AG04449 (cell line): Measurements from ENCODE around the gene F10.

ENCODE experiments used
- CTCF ChIA-PET: fragments of 350-600 bp; formaldehyde crosslinking; extraction: SDS; loops from one replicate; lab custom pipeline; 2021; ENCODE audit warnings: antibody characterized with exemption; lab: Yijun Ruan, JAX
- POLR2A ChIA-PET: fragments of 400-600, 350-600 bp; formaldehyde crosslinking; extraction: SDS; loops from one replicate; lab custom pipeline; 2020; ENCODE audit warnings: antibody characterized with exemption, inconsistent platforms; lab: Yijun Ruan, JAX
- DNase-seq: peaks from one replicate; pipeline ENCODE4 v3.0.0-alpha.2; 2010; ENCODE audit warnings: low read depth, low spot score
- H3K4me3 ChIP-seq: 2 replicates; pipeline ENCODE4 v1.5.1; 2011; ENCODE audit warnings: low read depth, mild to moderate bottlenecking, control low read depth, low read length
- TF ChIP-seq, protein P1 (sequence below): IDR thresholded peaks from one replicate; pipeline ENCODE4 v1.5.1; 2011; ENCODE audit warnings: mild to moderate bottlenecking, moderate library complexity, low read length, control low read depth, inconsistent platforms; ENCODE audit not compliant: insufficient read depth; ENCODE audit errors: missing control alignments

F10 gene

DNA sequence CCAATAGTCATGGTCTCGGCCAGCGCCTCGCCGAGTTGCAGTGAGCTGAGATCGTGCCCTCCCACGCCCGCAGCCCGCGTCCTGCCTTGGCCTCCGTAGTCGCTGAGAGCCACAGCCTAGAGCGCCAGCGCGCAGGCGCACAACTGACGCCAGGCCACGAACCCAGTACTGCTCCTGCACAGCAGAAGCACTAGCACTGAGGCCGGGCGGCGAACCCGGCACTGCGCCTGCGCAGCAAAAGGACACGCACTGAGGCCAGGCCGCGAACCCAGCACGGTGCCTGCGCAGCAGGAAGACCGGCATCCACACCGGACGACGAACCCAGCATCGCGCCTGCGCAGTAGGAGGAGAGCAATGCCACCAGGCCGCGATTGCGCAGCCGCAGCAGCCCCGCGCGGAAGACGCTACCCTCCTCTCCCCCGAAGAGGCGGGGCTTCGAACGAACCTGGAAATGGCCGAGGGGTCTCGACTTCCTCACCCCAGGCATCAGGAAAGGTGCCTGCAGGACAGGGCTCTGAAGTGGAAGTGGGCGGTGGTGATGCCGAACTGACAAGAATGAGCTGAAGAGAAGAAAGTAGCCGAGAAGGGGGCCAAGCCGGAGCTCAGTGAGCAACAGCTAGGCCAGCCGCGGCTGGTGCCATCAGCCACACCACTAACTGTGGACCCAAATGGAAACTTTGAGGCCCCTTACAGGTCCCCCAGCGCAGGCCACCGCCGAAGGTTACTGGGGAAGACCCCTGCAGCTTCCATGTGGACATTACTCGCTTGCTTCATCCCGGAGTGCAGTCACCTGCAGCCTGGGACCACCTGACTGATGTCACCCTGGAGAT, 7.5 kb downstream of the F10 start:
- CTCF ChIA-PET = interaction anchor here (0.8 kb wide), 1 partner anchor 17 kb away, joined by 4 read pairs; no protein-coding TSS in a partner anchor
- DNase-seq = no peak
- peak overlapping the region; percentile 24 for H3K4me3 ChIP-seq
- TF ChIP-seq, protein P1, sequence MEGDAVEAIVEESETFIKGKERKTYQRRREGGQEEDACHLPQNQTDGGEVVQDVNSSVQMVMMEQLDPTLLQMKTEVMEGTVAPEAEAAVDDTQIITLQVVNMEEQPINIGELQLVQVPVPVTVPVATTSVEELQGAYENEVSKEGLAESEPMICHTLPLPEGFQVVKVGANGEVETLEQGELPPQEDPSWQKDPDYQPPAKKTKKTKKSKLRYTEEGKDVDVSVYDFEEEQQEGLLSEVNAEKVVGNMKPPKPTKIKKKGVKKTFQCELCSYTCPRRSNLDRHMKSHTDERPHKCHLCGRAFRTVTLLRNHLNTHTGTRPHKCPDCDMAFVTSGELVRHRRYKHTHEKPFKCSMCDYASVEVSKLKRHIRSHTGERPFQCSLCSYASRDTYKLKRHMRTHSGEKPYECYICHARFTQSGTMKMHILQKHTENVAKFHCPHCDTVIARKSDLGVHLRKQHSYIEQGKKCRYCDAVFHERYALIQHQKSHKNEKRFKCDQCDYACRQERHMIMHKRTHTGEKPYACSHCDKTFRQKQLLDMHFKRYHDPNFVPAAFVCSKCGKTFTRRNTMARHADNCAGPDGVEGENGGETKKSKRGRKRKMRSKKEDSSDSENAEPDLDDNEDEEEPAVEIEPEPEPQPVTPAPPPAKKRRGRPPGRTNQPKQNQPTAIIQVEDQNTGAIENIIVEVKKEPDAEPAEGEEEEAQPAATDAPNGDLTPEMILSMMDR = no peak
- POLR2A ChIA-PET = no interaction called here

DNA sequence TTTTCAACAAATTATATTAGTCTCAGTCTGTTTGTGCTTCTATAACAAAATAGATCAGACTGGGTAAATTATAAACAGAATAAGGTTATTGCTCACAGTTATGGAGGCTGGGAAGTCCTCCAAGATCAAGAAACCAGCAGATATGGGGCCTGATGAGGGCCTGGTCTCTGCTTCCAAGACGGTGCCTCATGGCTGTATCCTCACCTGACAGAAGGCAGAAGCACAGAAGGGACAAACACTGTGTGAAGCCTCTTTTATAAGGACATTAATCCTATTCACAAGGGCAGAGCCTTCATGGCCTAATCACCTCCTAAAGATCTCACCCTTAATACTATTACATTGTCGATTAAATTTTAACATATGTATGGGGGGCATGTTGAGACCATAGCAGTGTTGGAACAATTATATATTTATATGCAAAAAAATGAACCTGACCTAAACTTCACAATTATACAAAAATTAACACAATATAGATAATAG, 12.7 kb downstream of the F10 start:
- no peak for DNase-seq
- POLR2A ChIA-PET = no interaction called here
- CTCF ChIA-PET = no interaction called here
- TF ChIP-seq, protein P1 = no peak
- no peak overlapping the region for H3K4me3 ChIP-seq

DNA sequence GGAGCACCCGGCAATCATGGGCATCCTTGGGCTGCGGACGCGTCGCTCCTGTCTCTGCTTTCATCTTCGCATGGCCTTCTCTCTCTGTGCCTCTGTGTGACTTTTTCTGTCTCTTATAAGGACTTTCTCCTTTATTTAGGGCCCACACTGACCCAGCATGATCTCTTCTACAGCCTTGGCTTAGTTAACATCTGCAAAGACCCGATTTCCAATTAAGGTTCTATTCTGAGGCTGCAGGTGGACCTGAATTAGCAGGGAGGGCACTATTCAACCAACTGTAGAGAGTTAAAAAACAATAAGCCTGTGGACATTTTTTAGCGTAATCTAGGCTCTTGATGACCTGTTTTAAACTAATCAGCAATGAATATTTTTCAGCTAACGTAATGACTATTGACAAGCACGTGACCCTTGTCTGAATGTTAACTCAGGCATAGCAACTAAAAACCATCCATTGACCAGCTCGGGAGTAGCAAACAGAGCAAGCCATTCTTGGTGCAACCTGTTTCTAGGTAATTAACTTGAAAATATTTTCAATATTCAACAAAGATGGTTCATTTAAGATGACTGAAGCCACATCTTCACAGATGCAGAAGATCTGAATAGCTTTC, 15.2 kb downstream of the F10 start:
- ChIA-PET CTCF (no interaction called here), POLR2A (no interaction called here)
- TF ChIP-seq, protein P1 = no peak
- no peak for DNase-seq
- H3K4me3 ChIP-seq = no peak overlapping the region

DNA sequence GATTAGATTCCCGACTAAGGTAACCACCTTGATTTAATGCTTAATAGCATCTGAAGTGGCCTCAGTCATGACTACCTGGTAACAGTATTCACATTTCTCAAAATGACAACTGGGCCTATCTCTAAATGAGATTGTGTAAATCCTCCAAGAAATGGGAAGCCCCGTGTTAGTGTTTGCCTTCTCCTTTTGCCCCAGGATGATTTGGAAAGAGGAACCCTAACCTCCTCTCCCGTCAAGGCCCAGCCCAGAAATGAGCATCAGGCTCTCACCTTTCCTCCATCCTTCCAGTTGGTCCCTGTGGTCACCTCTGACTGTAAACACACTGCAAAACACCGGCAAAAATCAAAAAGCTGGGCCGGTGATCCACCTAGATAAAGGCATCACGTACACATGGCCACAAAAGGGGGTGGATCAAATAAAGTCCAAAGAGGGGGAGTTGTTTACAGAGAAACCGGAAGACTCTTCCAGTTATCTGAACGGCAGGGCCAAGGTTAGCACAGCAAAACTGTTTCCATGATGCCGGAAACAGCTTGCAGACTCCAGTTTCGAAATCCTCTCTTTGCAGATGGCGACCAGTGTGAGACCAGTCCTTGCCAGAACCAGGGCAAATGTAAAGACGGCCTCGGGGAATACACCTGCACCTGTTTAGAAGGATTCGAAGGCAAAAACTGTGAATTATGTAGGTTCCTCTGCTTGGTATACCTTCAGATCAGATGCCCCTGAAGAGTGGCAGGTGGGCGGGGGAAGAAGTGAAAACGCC, 16.4 kb downstream of the F10 start:
- ChIA-PET CTCF (no interaction called here), POLR2A (no interaction called here)
- no peak overlapping the region for H3K4me3 ChIP-seq
- no peak for DNase-seq
- TF ChIP-seq, protein P1 = no peak

DNA sequence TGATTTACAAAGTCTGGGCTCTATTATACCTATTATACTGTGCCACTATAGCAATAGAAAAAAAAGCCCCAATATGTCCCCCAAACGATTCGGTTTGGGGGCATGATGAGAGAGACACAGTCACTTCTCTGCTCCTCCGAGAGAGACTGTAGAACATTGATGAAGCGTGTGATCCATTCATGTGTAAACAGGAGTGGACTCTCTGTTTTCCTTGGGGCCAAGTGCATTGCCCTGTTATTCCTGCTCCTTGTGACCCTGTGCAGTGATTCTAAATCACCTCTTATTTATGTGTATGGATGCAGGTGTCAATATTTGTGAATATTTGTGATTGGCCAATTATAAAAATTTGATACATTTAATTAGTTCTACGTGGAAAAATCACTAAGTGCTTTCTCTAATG, 17.0 kb downstream of the F10 start:
- POLR2A ChIA-PET = no interaction called here
- CTCF ChIA-PET = no interaction called here
- TF ChIP-seq, protein P1 = no peak
- DNase-seq = no peak
- no peak overlapping the region for H3K4me3 ChIP-seq
